GM20000 (cell line): ENCODE measurements around the gene CEP350.

Experiments
- DNase-seq: peaks from one replicate; pipeline ENCODE4 v3.0.0; 2012; ENCODE audit warnings: low spot score
- CTCF ChIP-seq: IDR thresholded peaks from 2 replicates; pipeline ENCODE4 v1.5.1; 2012; ENCODE audit warnings: mild to moderate bottlenecking, control low read depth; ENCODE audit errors: extremely low read depth, missing control alignments

The CEP350 gene

DNA sequence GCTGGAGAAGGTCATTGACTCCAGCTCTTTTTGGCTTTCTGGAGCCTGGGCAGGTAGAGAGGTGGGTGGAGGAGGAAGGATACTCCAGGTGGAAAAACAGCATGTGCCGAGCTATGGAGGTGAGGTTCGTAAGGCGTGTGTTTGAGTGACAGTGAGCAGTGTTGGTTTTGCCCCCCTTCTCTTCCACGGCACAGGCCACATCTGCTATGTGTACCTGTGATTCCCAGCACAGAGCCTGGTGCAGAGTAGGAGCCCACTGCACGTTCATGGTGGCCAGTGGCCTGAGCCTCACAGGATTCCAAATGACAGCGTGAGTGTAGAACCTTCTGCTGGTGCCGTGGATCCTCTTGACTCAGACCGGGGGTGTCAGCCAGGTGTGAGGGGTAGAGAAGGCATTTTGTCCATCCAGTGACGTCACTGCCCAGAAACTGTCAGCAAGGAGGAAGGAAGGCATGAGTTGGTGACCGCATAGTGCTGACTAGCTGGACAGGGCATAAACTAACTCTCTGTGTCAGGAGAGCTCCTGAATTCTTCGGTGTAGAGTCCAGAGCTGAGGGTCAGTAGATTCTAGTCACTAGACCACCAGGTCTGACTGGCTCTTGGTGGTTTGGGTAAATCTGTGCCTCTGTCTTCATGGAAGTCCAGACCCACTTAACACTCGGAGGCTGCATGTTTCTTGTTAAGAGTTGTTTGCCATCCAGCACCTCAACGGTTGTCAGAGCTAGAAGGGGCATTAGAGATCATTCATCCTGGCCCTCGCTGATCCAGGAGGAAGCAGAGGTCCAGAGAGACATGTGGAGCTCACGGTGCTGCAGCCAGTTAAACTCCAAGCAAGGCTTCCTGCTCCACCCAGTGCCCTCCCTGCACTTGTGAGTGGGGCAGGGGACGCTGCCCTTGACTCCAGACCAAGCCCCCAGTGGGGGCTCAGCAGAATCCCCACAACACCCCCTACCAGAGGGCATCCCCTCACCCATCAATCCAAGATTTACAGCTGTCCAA, 203.8 kb downstream of the CEP350 start:
- TF ChIP-seq CTCF: no peak
- DNase-seq: no peak

GRCh38 chr1:180160357-180160756, 205.7 kb downstream of the CEP350 start:
- no peak for DNase-seq
- no peak for TF ChIP-seq CTCF

DNA sequence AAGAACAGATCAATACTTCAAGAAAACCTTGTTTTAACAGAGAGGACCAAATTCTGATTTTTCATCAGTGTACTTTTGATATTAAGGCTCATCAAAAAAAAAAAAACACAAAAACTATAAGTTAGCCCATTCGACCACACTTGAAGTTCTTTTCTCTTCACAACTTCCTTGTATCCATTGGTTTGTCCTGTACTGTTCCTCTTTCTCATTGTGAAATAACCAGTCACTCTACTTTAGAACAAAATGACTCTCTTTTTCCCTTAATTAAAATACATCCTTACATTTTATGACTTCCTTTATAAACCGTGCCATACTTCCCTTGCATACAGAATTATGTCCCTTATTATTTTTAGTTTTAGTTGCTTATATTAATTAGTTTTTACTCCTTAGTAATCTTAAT, 208.4 kb downstream of the CEP350 start:
- TF ChIP-seq CTCF: no peak
- DNase-seq: no peak
